ENCODE measurements around the gene DDX20.

DDX20 gene

GRCh38 chr1:111751906-111752575 is 3.7 kb upstream of the DDX20 start:
- DNase-seq, result no peak

GRCh38 chr1:111754984-111755330 is 744 bp upstream of the DDX20 start:
- DNase-seq, result peak; percentile 12

GRCh38 chr1:111756124-111756513 is 418 bp downstream of the DDX20 start:
- DNase-seq, result no peak

GRCh38 chr1:111758373-111758772 is 2.7 kb downstream of the DDX20 start:
- no peak for DNase-seq

- no peak for DNase-seq
Measured at GRCh38 chr1:111761717-111762116, 6.0 kb downstream of the DDX20 start.

- no peak for DNase-seq
Measured at GRCh38 chr1:111762332-111762731, 6.6 kb downstream of the DDX20 start.

- DNase-seq, result no peak
Measured at GRCh38 chr1:111768023-111768422, 12.3 kb downstream of the DDX20 start.

- no peak for DNase-seq
Measured at GRCh38 chr1:111768625-111769024, 12.9 kb downstream of the DDX20 start.

- DNase-seq, result peak; percentile 36
Measured at GRCh38 chr1:111769517-111770146, 13.9 kb downstream of the DDX20 start.

- DNase-seq, result no peak
Measured at GRCh38 chr1:111770916-111771315, 15.2 kb downstream of the DDX20 start.

- no peak for DNase-seq
Measured at GRCh38 chr1:111775966-111776365, 20.3 kb downstream of the DDX20 start.

- no peak for DNase-seq
Measured at GRCh38 chr1:111776391-111776790, 20.7 kb downstream of the DDX20 start.

- no peak for DNase-seq
Measured at GRCh38 chr1:111776861-111777260, 21.2 kb downstream of the DDX20 start.

GRCh38 chr1:111777301-111777700 is 21.6 kb downstream of the DDX20 start:
- no peak for DNase-seq

GRCh38 chr1:111778066-111778465 is 22.4 kb downstream of the DDX20 start:
- no peak for DNase-seq

GRCh38 chr1:111778541-111779051 is 22.9 kb downstream of the DDX20 start:
- no peak for DNase-seq

GRCh38 chr1:111779546-111779945 is 23.8 kb downstream of the DDX20 start:
- DNase-seq, result no peak

GRCh38 chr1:111784273-111784901 is 28.7 kb downstream of the DDX20 start:
- DNase-seq, result no peak

GRCh38 chr1:111786669-111787207 is 31.0 kb downstream of the DDX20 start:
- no peak for DNase-seq

GRCh38 chr1:111789142-111789541 is 33.4 kb downstream of the DDX20 start:
- no peak for DNase-seq

- DNase-seq, result no peak
Measured at GRCh38 chr1:111789666-111790316, 34.1 kb downstream of the DDX20 start.

GRCh38 chr1:111791776-111792175 is 36.1 kb downstream of the DDX20 start:
- DNase-seq, result no peak

- no peak for DNase-seq
Measured at GRCh38 chr1:111792249-111792648, 36.5 kb downstream of the DDX20 start.

Measured in activated T-cell treated with anti-CD3 and anti-CD28 coated beads for 4 hours (primary cell).